SKM-1 (cell line): Measurements from ENCODE around the gene LMAN2.
"Not testable (repeated sequence)": the region's sequence is repeated elsewhere in the genome, so short reads cannot be mapped to it uniquely, and the experiment has no call there.

Experiments used
- DNase-seq: peaks from one replicate; lab custom pipeline; 2025; ENCODE audit not compliant: unreplicated experiment; lab: John Stamatoyannopoulos, UW

The LMAN2 gene

GRCh38 chr5:177365845-177366527 lies 14.5 kb upstream of the LMAN2 start:
- DNase-seq = no peak

- no peak for DNase-seq
Observed at GRCh38 chr5:177364159-177364962, 12.9 kb upstream of the LMAN2 start.

- no peak for DNase-seq
Observed at GRCh38 chr5:177363565-177363964, 12.1 kb upstream of the LMAN2 start.

GRCh38 chr5:177362610-177363507 lies 11.4 kb upstream of the LMAN2 start:
- DNase-seq = no peak

GRCh38 chr5:177362292-177362609 lies 10.8 kb upstream of the LMAN2 start:
- DNase-seq = no peak

GRCh38 chr5:177361418-177362291 lies 10.2 kb upstream of the LMAN2 start:
- peak; percentile 24 for DNase-seq

- DNase-seq = not testable (repeated sequence)
Observed at GRCh38 chr5:177360740-177361139, 9.3 kb upstream of the LMAN2 start.

- no peak for DNase-seq
Observed at GRCh38 chr5:177359860-177360259, 8.4 kb upstream of the LMAN2 start.

- no peak for DNase-seq
Observed at GRCh38 chr5:177359451-177359851, 8.0 kb upstream of the LMAN2 start.

GRCh38 chr5:177358370-177358819 lies 6.9 kb upstream of the LMAN2 start:
- DNase-seq = no peak

GRCh38 chr5:177357459-177358351 lies 6.2 kb upstream of the LMAN2 start, which contains the start of gene RGS14:
Gene RGS14, plus strand, starts transcription at chr5:177357924. Its CDS starts 101 bp downstream, at chr5:177358025.
- DNase-seq = peak; percentile 93

- no peak for DNase-seq
Observed at GRCh38 chr5:177357146-177357458, 5.6 kb upstream of the LMAN2 start.

GRCh38 chr5:177356746-177357145 lies 5.3 kb upstream of the LMAN2 start:
- DNase-seq = no peak

- DNase-seq = no peak
Observed at GRCh38 chr5:177355868-177356168, 4.3 kb upstream of the LMAN2 start.

- DNase-seq = no peak
Observed at GRCh38 chr5:177355162-177355867, 3.8 kb upstream of the LMAN2 start.

GRCh38 chr5:177354711-177355110 lies 3.2 kb upstream of the LMAN2 start:
- no peak for DNase-seq

GRCh38 chr5:177354256-177354655 lies 2.8 kb upstream of the LMAN2 start:
- DNase-seq = no peak

GRCh38 chr5:177353093-177353492 lies 1.6 kb upstream of the LMAN2 start:
- DNase-seq = no peak

- DNase-seq = no peak
Observed at GRCh38 chr5:177350776-177351391, 584 bp downstream of the LMAN2 start.
